Ectodermal cell (in vitro differentiated cells): ENCODE data around the gene HMCN2.
"Not testable (repeated sequence)": the region's sequence is repeated elsewhere in the genome, so short reads cannot be mapped to it uniquely, and the experiment has no call there.

Experiments used
- H3K27ac ChIP-seq: 2 replicates; pipeline ENCODE4 v1.7.0; 2013; ENCODE audit warnings: mild to moderate bottlenecking, low read depth, low read length; ENCODE audit not compliant: insufficient read depth, poor library complexity, severe bottlenecking
- H3K27me3 ChIP-seq: 2 replicates; pipeline ENCODE4 v1.7.0; 2013; ENCODE audit warnings: mild to moderate bottlenecking, low read length; ENCODE audit not compliant: insufficient read depth, control insufficient read depth, poor library complexity, severe bottlenecking
- H3K36me3 ChIP-seq: one replicate; pipeline ENCODE4 v1.7.0; 2013; ENCODE audit warnings: low read length; ENCODE audit not compliant: control insufficient read depth, insufficient read depth
- H3K4me1 ChIP-seq: one replicate; pipeline ENCODE4 v1.7.0; 2013; ENCODE audit warnings: low read length; ENCODE audit not compliant: control insufficient read depth, insufficient read depth
- H3K4me3 ChIP-seq: 2 replicates; pipeline ENCODE4 v1.7.0; 2013; ENCODE audit warnings: low read depth, low read length, control low read depth; ENCODE audit not compliant: insufficient read depth
- H3K9me3 ChIP-seq: 2 replicates; pipeline ENCODE4 v1.7.0; 2013; ENCODE audit warnings: mild to moderate bottlenecking, low read length, moderate library complexity; ENCODE audit not compliant: control insufficient read depth
- WGBS, 2 experiments: methylation state at CpG; one replicate each; pipeline ENCODE4 v1.1.7; 2013; ENCODE audit warnings: missing lambda C conversion rate in 2 of 2; 5-methylcytosine and 5-hydroxymethylcytosine counted together

Gene HMCN2

GRCh38 chr9:130396581-130396980 is 131.0 kb downstream of the HMCN2 start:
- H3K9me3 ChIP-seq, result no peaks in the 10 kb centered on the region
- H3K27ac ChIP-seq, result no peak overlapping the region
- H3K4me1 ChIP-seq, result no peaks in the 10 kb centered on the region
- no peaks in the 10 kb centered on the region for H3K36me3 ChIP-seq
- no peaks in the 10 kb centered on the region for H3K27me3 ChIP-seq
- WGBS, 2 experiments, result 93% methylated on average over 4 of the region's 4 CpGs
- no peak overlapping the region for H3K4me3 ChIP-seq

GRCh38 chr9:130398487-130399240 is 133.1 kb downstream of the HMCN2 start:
- no peak overlapping the region for H3K4me3 ChIP-seq
- WGBS, 2 experiments, result 93 to 94% methylated on average over 17 of the region's 17 CpGs
- H3K9me3 ChIP-seq, result no peaks in the 10 kb centered on the region
- no peaks in the 10 kb centered on the region for H3K4me1 ChIP-seq
- no peaks in the 10 kb centered on the region for H3K36me3 ChIP-seq
- no peaks in the 10 kb centered on the region for H3K27me3 ChIP-seq
- no peak overlapping the region for H3K27ac ChIP-seq

GRCh38 chr9:130399768-130400167 is 134.2 kb downstream of the HMCN2 start:
- H3K4me1 ChIP-seq, result no peaks in the 10 kb centered on the region
- H3K36me3 ChIP-seq, result no peaks in the 10 kb centered on the region
- 90 to 92% methylated on average over 8 of the region's 8 CpGs for WGBS, 2 experiments
- H3K27ac ChIP-seq, result no peak overlapping the region
- H3K27me3 ChIP-seq, result no peaks in the 10 kb centered on the region
- no peaks in the 10 kb centered on the region for H3K9me3 ChIP-seq
- no peak overlapping the region for H3K4me3 ChIP-seq

- H3K4me3 ChIP-seq, result no peak overlapping the region
- H3K4me1 ChIP-seq, result no peaks in the 10 kb centered on the region
- H3K27me3 ChIP-seq, result no peaks in the 10 kb centered on the region
- H3K9me3 ChIP-seq, result no peaks in the 10 kb centered on the region
- H3K27ac ChIP-seq, result no peak overlapping the region
- no peaks in the 10 kb centered on the region for H3K36me3 ChIP-seq
- WGBS, 2 experiments, result 92 to 95% methylated on average over 8 of the region's 8 CpGs
Measured at GRCh38 chr9:130400870-130401269, 135.3 kb downstream of the HMCN2 start.

- not testable (repeated sequence) for H3K4me1 ChIP-seq, H3K36me3 ChIP-seq, H3K27ac ChIP-seq, H3K9me3 ChIP-seq, H3K27me3 ChIP-seq, H3K4me3 ChIP-seq
- 93 to 97% methylated on average over 3 of the region's 3 CpGs for WGBS, 2 experiments
Measured at GRCh38 chr9:130401742-130402141, 136.2 kb downstream of the HMCN2 start.

GRCh38 chr9:130402243-130402642 is 136.7 kb downstream of the HMCN2 start:
- Histone ChIP-seq H3K27me3 (no peaks in the 10 kb centered on the region), H3K4me3 (no peak overlapping the region), H3K27ac (no peak overlapping the region), H3K4me1 (no peaks in the 10 kb centered on the region), H3K36me3 (no peaks in the 10 kb centered on the region), H3K9me3 (no peaks in the 10 kb centered on the region)
- 94 to 96% methylated on average over 3 of the region's 3 CpGs for WGBS, 2 experiments

GRCh38 chr9:130402645-130403440 is 137.3 kb downstream of the HMCN2 start:
- 92% methylated on average over 28 of the region's 28 CpGs for WGBS, 2 experiments

GRCh38 chr9:130405657-130406257 is 140.2 kb downstream of the HMCN2 start:
- no peaks in the 10 kb centered on the region for H3K9me3 ChIP-seq
- H3K27ac ChIP-seq, result no peak overlapping the region
- no peak overlapping the region for H3K4me3 ChIP-seq
- WGBS, 2 experiments, result 95 to 96% methylated on average over 22 of the region's 22 CpGs
- H3K4me1 ChIP-seq, result no peaks in the 10 kb centered on the region
- no peaks in the 10 kb centered on the region for H3K36me3 ChIP-seq
- H3K27me3 ChIP-seq, result no peaks in the 10 kb centered on the region

More at GRCh38 chr9:130402645-130403440, 137.3 kb downstream of the HMCN2 start:
- H3K4me3 ChIP-seq, result no peak overlapping the region
- no peak overlapping the region for H3K27ac ChIP-seq
- no peaks in the 10 kb centered on the region for H3K4me1 ChIP-seq
- no peaks in the 10 kb centered on the region for H3K9me3 ChIP-seq
- no peaks in the 10 kb centered on the region for H3K36me3 ChIP-seq
- H3K27me3 ChIP-seq, result no peaks in the 10 kb centered on the region

GRCh38 chr9:130406278-130406895 is 140.8 kb downstream of the HMCN2 start:
- no peaks in the 10 kb centered on the region for H3K27me3 ChIP-seq
- H3K27ac ChIP-seq, result no peak overlapping the region
- no peak overlapping the region for H3K4me3 ChIP-seq
- H3K9me3 ChIP-seq, result no peaks in the 10 kb centered on the region
- H3K4me1 ChIP-seq, result no peaks in the 10 kb centered on the region
- WGBS, 2 experiments, result 84 to 86% methylated on average over 10 of the region's 10 CpGs
- H3K36me3 ChIP-seq, result no peaks in the 10 kb centered on the region
